H9 (cell line): Measurements from ENCODE around the gene GSG1L2. TPM values are rescaled to one million over a fixed set of nuclear protein-coding genes. Genes with fewer than 3 reads are reported as not detected.

ENCODE experiments used
- DNase-seq: peaks from one replicate; pipeline ENCODE4 v3.0.0-alpha.2; 2017
- H2AFZ ChIP-seq: one replicate; pipeline ENCODE4 v1.6.1; 2013; ENCODE audit warnings: mild to moderate bottlenecking, low read length, control low read depth, moderate library complexity
- H2AK5ac ChIP-seq: 2 replicates; pipeline ENCODE4 v1.6.1; 2013; ENCODE audit warnings: low read length, control low read depth, mixed read lengths; ENCODE audit not compliant: insufficient read length
- H2BK120ac ChIP-seq: one replicate; pipeline ENCODE4 v1.6.1; 2013; ENCODE audit warnings: low read depth, mild to moderate bottlenecking, low read length, control low read depth, inconsistent platforms; ENCODE audit not compliant: poor library complexity, severe bottlenecking
- H2BK12ac ChIP-seq: 2 replicates; pipeline ENCODE4 v1.6.1; 2013; ENCODE audit warnings: low read length, control low read depth, mixed read lengths, low read depth; ENCODE audit not compliant: insufficient read length
- H2BK15ac ChIP-seq: 2 replicates; pipeline ENCODE4 v1.6.1; 2013; ENCODE audit warnings: low read depth, low read length, control low read depth
- H2BK20ac ChIP-seq: one replicate; pipeline ENCODE4 v1.6.1; 2013; ENCODE audit warnings: low read depth, mild to moderate bottlenecking, low read length, control low read depth, inconsistent platforms; ENCODE audit not compliant: poor library complexity, severe bottlenecking
- H2BK5ac ChIP-seq: 2 replicates; pipeline ENCODE4 v1.6.1; 2013; ENCODE audit warnings: low read length, control low read depth, mixed read lengths; ENCODE audit not compliant: insufficient read length
- H3K14ac ChIP-seq: 2 replicates; pipeline ENCODE4 v1.6.1; 2013; ENCODE audit warnings: low read length, control low read depth; ENCODE audit not compliant: insufficient read depth
- H3K18ac ChIP-seq: 2 replicates; pipeline ENCODE4 v1.6.1; 2013; ENCODE audit warnings: low read depth, mild to moderate bottlenecking, mixed read lengths, low read length, control low read depth; ENCODE audit not compliant: insufficient read length
- H3K23ac ChIP-seq: 2 replicates; pipeline ENCODE4 v1.6.1; 2013; ENCODE audit warnings: low read length, control low read depth, mixed read lengths, low read depth; ENCODE audit not compliant: insufficient read length
- H3K23me2 ChIP-seq: 2 replicates; pipeline ENCODE4 v1.6.1; 2013; ENCODE audit warnings: low read depth, mild to moderate bottlenecking, mixed read lengths, low read length, control low read depth; ENCODE audit not compliant: insufficient read length, poor library complexity, severe bottlenecking
- H3K27ac ChIP-seq: 2 replicates; pipeline ENCODE4 v1.5.1; 2013; ENCODE audit warnings: low read length, control low read depth, mixed read lengths, low read depth; ENCODE audit not compliant: insufficient read length
- H3K27me3 ChIP-seq: 2 replicates; pipeline ENCODE4 v1.6.1; 2013; ENCODE audit warnings: low read length, control low read depth, inconsistent platforms; ENCODE audit not compliant: insufficient read depth
- H3K4ac ChIP-seq: 2 replicates; pipeline ENCODE4 v1.6.1; 2013; ENCODE audit warnings: low read depth, mild to moderate bottlenecking, control low read depth, inconsistent platforms, low read length, moderate library complexity
- H3K4me1 ChIP-seq: 2 replicates; pipeline ENCODE4 v1.6.1; 2013; ENCODE audit warnings: low read length, control low read depth, inconsistent platforms; ENCODE audit not compliant: insufficient read depth
- H3K4me2 ChIP-seq: 2 replicates; pipeline ENCODE4 v1.6.1; 2013; ENCODE audit warnings: low read length, control low read depth, mixed read lengths; ENCODE audit not compliant: insufficient read length, insufficient read depth
- H3K56ac ChIP-seq: 2 replicates; pipeline ENCODE4 v1.6.1; 2013; ENCODE audit warnings: low read depth, mild to moderate bottlenecking, mixed read lengths, low read length, control low read depth; ENCODE audit not compliant: insufficient read length
- H3K79me1 ChIP-seq: 2 replicates; pipeline ENCODE4 v1.6.1; 2013; ENCODE audit warnings: low read depth, mild to moderate bottlenecking, moderate library complexity, low read length, control low read depth, inconsistent platforms; ENCODE audit not compliant: insufficient read depth, poor library complexity, severe bottlenecking
- H3K79me2 ChIP-seq: 2 replicates; pipeline ENCODE4 v1.6.1; 2013; ENCODE audit warnings: low read length, control low read depth, inconsistent platforms; ENCODE audit not compliant: insufficient read depth
- H3K9ac ChIP-seq: 2 replicates; pipeline ENCODE4 v1.6.1; 2013; ENCODE audit warnings: low read length, control low read depth, mixed read lengths; ENCODE audit not compliant: insufficient read length; ENCODE audit errors: extremely low read depth
- H3K9me3 ChIP-seq: one replicate; pipeline ENCODE4 v1.6.1; 2013; ENCODE audit warnings: low read depth, low read length, inconsistent platforms; ENCODE audit not compliant: control insufficient read depth
- H3T11ph ChIP-seq: one replicate; pipeline ENCODE4 v1.6.1; 2013; ENCODE audit warnings: mild to moderate bottlenecking, low read length, control low read depth, inconsistent platforms
- H4K20me1 ChIP-seq: one replicate; pipeline ENCODE4 v1.6.1; 2013; ENCODE audit not compliant: control insufficient read depth, insufficient read length, insufficient read depth
- H4K5ac ChIP-seq: 2 replicates; pipeline ENCODE4 v1.6.1; 2013; ENCODE audit warnings: low read depth, mild to moderate bottlenecking, mixed read lengths, low read length, control low read depth; ENCODE audit not compliant: insufficient read length
- H4K8ac ChIP-seq: replicated peaks from 2 replicates; pipeline ENCODE4 v1.6.1; 2013; ENCODE audit warnings: low read length, control low read depth, mixed read lengths, low read depth; ENCODE audit not compliant: insufficient read length
- H4K91ac ChIP-seq: 2 replicates; pipeline ENCODE4 v1.6.1; 2013; ENCODE audit warnings: low read depth, mild to moderate bottlenecking, moderate library complexity, mixed read lengths, low read length, control low read depth; ENCODE audit not compliant: insufficient read length
- H3K27ac Mint-ChIP-seq, 3 experiments: 2 replicates in 2 of 3; 3 replicates in 1 of 3; pipeline ENCODE4 v1.8.0; 2020 to 2021; ENCODE audit warnings: mixed read lengths in 3 of 3, mild to moderate bottlenecking in 1 of 3, moderate library complexity in 1 of 3
- H3K27me3 Mint-ChIP-seq: 2 replicates; pipeline ENCODE4 v1.8.0; 2021; ENCODE audit warnings: low read depth, mild to moderate bottlenecking, moderate library complexity, mixed read lengths
- H3K36me3 Mint-ChIP-seq, 3 experiments: 2 replicates in 2 of 3; 3 replicates in 1 of 3; pipeline ENCODE4 v1.8.0; 2020 to 2021; ENCODE audit warnings: low read depth in 3 of 3, mixed read lengths in 3 of 3; ENCODE audit not compliant: insufficient read depth in 1 of 3
- H3K4me1 Mint-ChIP-seq, 2 experiments: 2 replicates each; pipeline ENCODE4 v1.8.0; 2020; ENCODE audit warnings: mixed read lengths in 2 of 2
- H3K4me3 Mint-ChIP-seq, 2 experiments: 2 replicates in 1 of 2; 3 replicates in 1 of 2; pipeline ENCODE4 v1.8.0; 2020 to 2021; ENCODE audit warnings: mild to moderate bottlenecking in 2 of 2, mixed read lengths in 2 of 2, moderate library complexity in 1 of 2
- H3K9me3 Mint-ChIP-seq, 2 experiments: 2 replicates in 1 of 2; 3 replicates in 1 of 2; pipeline ENCODE4 v1.8.0; 2020; ENCODE audit warnings: mild to moderate bottlenecking in 2 of 2, mixed read lengths in 2 of 2, moderate library complexity in 1 of 2
- CTCF ChIP-seq: fragments of 200-600 bp; sonication (generic); conservative IDR thresholded peaks from 3 replicates; pipeline ENCODE4 v1.8.0; 2021; ENCODE audit warnings: antibody characterized with exemption, mild to moderate bottlenecking
- WGBS: extraction: QIAGEN DNeasy Blood & Tissue Kit; methylation state at CpG from one replicate; pipeline ENCODE4 v1.1.7; 2013; ENCODE audit warnings: missing lambda C conversion rate, low lambda C conversion rate, mixed read lengths; ENCODE audit not compliant: insufficient read length; ENCODE audit errors: extremely low coverage; 5-methylcytosine and 5-hydroxymethylcytosine counted together
- total RNA-seq: library from RNA; stranded (reverse); gene quantifications from 2 replicates; pipeline ENCODE4 v1.2.1, GENCODE V29; 2021

GSG1L2 gene
- total RNA-seq, 1 experiment from 2014 or later = not detected

- DNase-seq = no peak
Observed at GRCh38 chr17:9810100-9810949, 11.6 kb downstream of the GSG1L2 start.

More at GRCh38 chr17:9810100-9810949, 11.6 kb downstream of the GSG1L2 start:
- H2BK12ac ChIP-seq = no peak overlapping the region
- no peaks in the 10 kb centered on the region for H3K79me2 ChIP-seq
- H2AK5ac ChIP-seq = no peak overlapping the region
- H2AFZ ChIP-seq = no peak overlapping the region
- no peak overlapping the region for H3K56ac ChIP-seq
- no peak overlapping the region for H2BK5ac ChIP-seq
- Mint-ChIP-seq H3K9me3 (no peaks in the 10 kb centered on the region; a peak in 1 of 5 replicates), H3K27me3 (peaks cover 16% of the 10 kb centered on the region), H3K4me3 (no peak overlapping the region), H3K36me3 (no peaks in the 10 kb centered on the region; a peak in 1 of 7 replicates), H3K4me1 (no peaks in the 10 kb centered on the region), H3K27ac (no peak overlapping the region)
- H2BK15ac ChIP-seq = no peak overlapping the region
- no peak overlapping the region for H3K4me2 ChIP-seq
- TF ChIP-seq CTCF = no peak
- no peak overlapping the region for H3K14ac ChIP-seq
- H4K20me1 ChIP-seq = no peaks in the 10 kb centered on the region
- no peak overlapping the region for H4K5ac ChIP-seq
- H3K4ac ChIP-seq = no peak overlapping the region
- no peaks in the 10 kb centered on the region for H3K9me3 ChIP-seq
- H2BK120ac ChIP-seq = no peak overlapping the region
- H3K9ac ChIP-seq = no peak overlapping the region
- no CpG with 5 or more reads among the region's 4 CpGs for WGBS
- no peak overlapping the region for H2BK20ac ChIP-seq
- no peaks in the 10 kb centered on the region for H3K23me2 ChIP-seq
- no peak overlapping the region for H3K18ac ChIP-seq
- no peaks in the 10 kb centered on the region for H3K79me1 ChIP-seq
- no peak overlapping the region for H3K27ac ChIP-seq
- no peak overlapping the region for H3T11ph ChIP-seq
- H4K8ac ChIP-seq = no peak overlapping the region
- H3K4me1 ChIP-seq = no peaks in the 10 kb centered on the region
- no peak overlapping the region for H4K91ac ChIP-seq
- H3K23ac ChIP-seq = no peak overlapping the region
- H3K27me3 ChIP-seq = no peaks in the 10 kb centered on the region
